IMR-90 (cell line): ENCODE data around the gene RBM11. TPM values are rescaled to one million over a fixed set of nuclear protein-coding genes. Genes with fewer than 3 reads are reported as not detected.

ENCODE experiments used
- ATAC-seq: fragments of 200-7000 bp; cut with Tn5 transposase; 2 replicates; pipeline ENCODE4 v1.9.1; 2020; ENCODE audit warnings: low read depth, mild to moderate bottlenecking, moderate library complexity
- BruUV-seq: library from RNA; stranded (reverse); fragments of 400-500 nt; replicated peaks from 2 replicates; lab custom pipeline; 2021; lab: Mats Ljungman, UMichigan
- CTCF ChIA-PET: fragments of 300-600 bp; formaldehyde crosslinking; extraction: SDS; loops from one replicate; lab custom pipeline; 2021; ENCODE audit warnings: antibody characterized with exemption; lab: Yijun Ruan, JAX
- POLR2A ChIA-PET: fragments of 300-600 bp; sonication (Branson Sonifier 250); formaldehyde crosslinking; loops from one replicate; lab custom pipeline; 2022; ENCODE audit warnings: antibody characterized with exemption; ENCODE audit not compliant: unreplicated experiment; lab: Charles Lee
- DNase-seq: peaks from one replicate; pipeline ENCODE4 v3.0.0; 2013
- H2AFZ ChIP-seq: replicated peaks from 2 replicates; pipeline ENCODE3; 2013; ENCODE audit warnings: low read length, mild to moderate bottlenecking; ENCODE audit not compliant: poor library complexity
- H2AK5ac ChIP-seq: 2 replicates; pipeline ENCODE4 v1.6.1; 2013; ENCODE audit warnings: low read depth, low read length, inconsistent platforms
- H2AK9ac ChIP-seq: replicated peaks from 2 replicates; pipeline ENCODE3; 2013; ENCODE audit warnings: mild to moderate bottlenecking, low read depth, low read length, moderate library complexity; ENCODE audit not compliant: poor library complexity
- H2BK120ac ChIP-seq: 2 replicates; pipeline ENCODE4 v1.6.1; 2013; ENCODE audit warnings: low read depth, low read length, inconsistent platforms
- H2BK15ac ChIP-seq: 3 replicates; pipeline ENCODE4 v1.6.1; 2013; ENCODE audit warnings: low read depth, low read length, inconsistent platforms
- H2BK20ac ChIP-seq: 2 replicates; pipeline ENCODE4 v1.6.1; 2013; ENCODE audit warnings: low read depth, mild to moderate bottlenecking, inconsistent platforms, low read length, moderate library complexity
- H2BK5ac ChIP-seq: 2 replicates; pipeline ENCODE4 v1.6.1; 2013; ENCODE audit warnings: mild to moderate bottlenecking, low read depth, low read length, inconsistent platforms; ENCODE audit not compliant: poor library complexity, severe bottlenecking
- H3K14ac ChIP-seq: replicated peaks from 2 replicates; pipeline ENCODE4 v1.6.1; 2013; ENCODE audit warnings: low read depth, low read length, inconsistent platforms
- H3K18ac ChIP-seq: 2 replicates; pipeline ENCODE4 v1.6.1; 2013; ENCODE audit warnings: low read depth, low read length, control low read depth
- H3K23ac ChIP-seq: 2 replicates; pipeline ENCODE4 v1.6.1; 2013; ENCODE audit warnings: low read depth, low read length, inconsistent platforms
- H3K27ac ChIP-seq: 2 replicates; pipeline ENCODE4 v1.5.1; 2013; ENCODE audit warnings: mild to moderate bottlenecking, control low read depth, low read length; ENCODE audit not compliant: insufficient read depth
- H3K27me3 ChIP-seq: 2 replicates; pipeline ENCODE4 v1.6.1; 2013; ENCODE audit warnings: low read length; ENCODE audit not compliant: control insufficient read depth, insufficient read depth
- H3K36me3 ChIP-seq: 2 replicates; pipeline ENCODE4 v1.6.1; 2013; ENCODE audit warnings: low read length, mixed read lengths; ENCODE audit not compliant: control insufficient read depth, insufficient read depth
- H3K4ac ChIP-seq: 2 replicates; pipeline ENCODE4 v1.6.1; 2013; ENCODE audit warnings: low read depth, low read length, inconsistent platforms
- H3K4me1 ChIP-seq: 2 replicates; pipeline ENCODE4 v1.6.1; 2013; ENCODE audit warnings: low read length, mixed read lengths; ENCODE audit not compliant: control insufficient read depth, insufficient read depth
- H3K4me2 ChIP-seq: 2 replicates; pipeline ENCODE4 v1.6.1; 2013; ENCODE audit warnings: low read depth, mild to moderate bottlenecking, control low read depth, low read length, moderate library complexity
- H3K4me3 ChIP-seq: 2 replicates; pipeline ENCODE4 v1.5.1; 2013; ENCODE audit warnings: low read depth, mild to moderate bottlenecking, control low read depth, low read length, moderate library complexity; ENCODE audit not compliant: insufficient read depth
- H3K56ac ChIP-seq: 2 replicates; pipeline ENCODE4 v1.6.1; 2013; ENCODE audit warnings: low read length, inconsistent platforms; ENCODE audit not compliant: insufficient read depth; ENCODE audit errors: extremely low read depth
- H3K79me1 ChIP-seq, 2 experiments: 2 replicates each; pipeline ENCODE4 v1.6.1; 2013; ENCODE audit warnings: low read length in 2 of 2, inconsistent platforms in 1 of 2, low read depth in 1 of 2
- H3K9ac ChIP-seq: 2 replicates; pipeline ENCODE4 v1.6.1; 2013; ENCODE audit warnings: low read depth, low read length, control low read depth
- H3K9me1 ChIP-seq: 2 replicates; pipeline ENCODE4 v1.6.1; 2013; ENCODE audit warnings: low read length, inconsistent platforms; ENCODE audit not compliant: insufficient read depth
- H3K9me3 ChIP-seq: 2 replicates; pipeline ENCODE4 v1.6.1; 2013; ENCODE audit warnings: low read length; ENCODE audit not compliant: control insufficient read depth, insufficient read depth
- H4K20me1 ChIP-seq: 2 replicates; pipeline ENCODE4 v1.6.1; 2013; ENCODE audit warnings: low read length, inconsistent platforms; ENCODE audit not compliant: insufficient read depth
- H4K5ac ChIP-seq: 2 replicates; pipeline ENCODE4 v1.6.1; 2013; ENCODE audit warnings: mild to moderate bottlenecking, low read depth, low read length, control low read depth
- H4K8ac ChIP-seq, 2 experiments: 2 replicates each; pipeline ENCODE4 v1.6.1; 2013; ENCODE audit warnings: low read depth in 2 of 2, low read length in 2 of 2, control low read depth in 1 of 2, inconsistent platforms in 1 of 2
- H4K91ac ChIP-seq: 2 replicates; pipeline ENCODE4 v1.6.1; 2013; ENCODE audit warnings: low read depth, low read length, inconsistent platforms; ENCODE audit not compliant: insufficient read depth
- BHLHE40 ChIP-seq: fragments of 150-350 bp; IDR thresholded peaks from 2 replicates; pipeline ENCODE4 v1.6.1; 2016; ENCODE audit warnings: mild to moderate bottlenecking, low read depth, low read length
- CEBPB ChIP-seq: IDR thresholded peaks from 2 replicates; pipeline ENCODE4 v1.6.1; 2012; ENCODE audit warnings: low read depth, low read length, improper control_type of control experiment
- CHD1 ChIP-seq: IDR thresholded peaks from 2 replicates; pipeline ENCODE4 v1.6.1; 2012; ENCODE audit warnings: low read depth, low read length, improper control_type of control experiment
- CTCF ChIP-seq: conservative IDR thresholded peaks from 2 replicates; pipeline ENCODE4 v1.5.1; 2012; ENCODE audit warnings: mild to moderate bottlenecking, low read depth, low read length, improper control_type of control experiment
- ELK1 ChIP-seq: fragments of 150-350 bp; IDR thresholded peaks from 2 replicates; pipeline ENCODE4 v1.6.1; 2016; ENCODE audit warnings: low read depth, mild to moderate bottlenecking, low read length, moderate library complexity, borderline replicate concordance
- FOS ChIP-seq: fragments of 150-350 bp; IDR thresholded peaks from 2 replicates; pipeline ENCODE4 v1.6.1; 2016; ENCODE audit warnings: low read depth, low read length
- MAFK ChIP-seq: IDR thresholded peaks from 2 replicates; pipeline ENCODE4 v1.6.1; 2012; ENCODE audit warnings: low read depth, low read length, improper control_type of control experiment
- MAZ ChIP-seq: IDR thresholded peaks from 2 replicates; pipeline ENCODE4 v1.6.1; 2012; ENCODE audit warnings: low read depth, mild to moderate bottlenecking, low read length, improper control_type of control experiment, moderate library complexity, borderline replicate concordance
- MXI1 ChIP-seq: IDR thresholded peaks from 2 replicates; pipeline ENCODE4 v1.6.1; 2012; ENCODE audit warnings: low read depth, mild to moderate bottlenecking, low read length, moderate library complexity, borderline replicate concordance
- POLR2A ChIP-seq: IDR thresholded peaks from 2 replicates; pipeline ENCODE4 v1.6.1; 2012; ENCODE audit warnings: mild to moderate bottlenecking, low read depth, low read length
- RAD21 ChIP-seq: IDR thresholded peaks from 2 replicates; pipeline ENCODE4 v1.6.1; 2012; ENCODE audit warnings: low read length, improper control_type of control experiment
- RCOR1 ChIP-seq: IDR thresholded peaks from 2 replicates; pipeline ENCODE4 v1.6.1; 2012; ENCODE audit warnings: mild to moderate bottlenecking, low read length, improper control_type of control experiment; ENCODE audit not compliant: insufficient replicate concordance
- RFX5 ChIP-seq: IDR thresholded peaks from 2 replicates; pipeline ENCODE4 v1.8.0; 2012; ENCODE audit warnings: low read depth, mild to moderate bottlenecking, low read length, moderate library complexity
- SMC3 ChIP-seq: fragments of 150-350 bp; IDR thresholded peaks from 2 replicates; pipeline ENCODE4 v1.6.1; 2016; ENCODE audit warnings: low read depth, mild to moderate bottlenecking, antibody characterized with exemption, low read length, moderate library complexity
- USF2 ChIP-seq: fragments of 150-350 bp; IDR thresholded peaks from 2 replicates; pipeline ENCODE4 v1.6.1; 2017; ENCODE audit warnings: mild to moderate bottlenecking, antibody characterized with exemption, low read length, low read depth
- WGBS, 2 experiments: methylation state at CpG; one replicate each; pipeline versions ENCODE4 v1.1.5 to v1.1.7; 2013; ENCODE audit warnings: missing lambda C conversion rate in 2 of 2; ENCODE audit not compliant: insufficient read length in 1 of 2; ENCODE audit errors: extremely low coverage in 2 of 2; 5-methylcytosine and 5-hydroxymethylcytosine counted together
- dilution Hi-C: fragments of 300-500 bp; cut with HindIII; formaldehyde crosslinking; loops from one replicate; pipeline ENCODE4 v1.14.3; 2018; ENCODE audit warnings: low sequenced_read_pairs; ENCODE audit not compliant: unreplicated experiment
- in situ Hi-C: fragments of 300-500 bp; cut with MboI; formaldehyde crosslinking; loops from 3 replicates; pipeline ENCODE4 v1.14.3; 2019; ENCODE audit warnings: low sequenced_read_pairs, inconsistent platforms, mixed read lengths
- intact Hi-C: fragments of 100-400 bp; cut with micrococcal nuclease; formaldehyde crosslinking; loops from 2 replicates; pipeline ENCODE4 v1.10.0; 2022
- polyA plus RNA-seq, 3 experiments: library from polyadenylated mRNA; depleted of rRNA; stranded (reverse); fragments of >200 nt; gene quantifications; 2 replicates each; pipeline ENCODE4 v1.2.3, GENCODE V29; 2012; ENCODE audit warnings: low replicate concordance in 1 of 3
- total RNA-seq: library from RNA; depleted of rRNA; stranded (reverse); fragments of >200 nt; gene quantifications from 2 replicates; pipeline ENCODE4 v1.2.3, GENCODE V29; 2012

Gene RBM11
- total and polyA plus RNA-seq, 2 of the 4 experiments (the other 2 are of a cell fraction): 0.10 to 0.18 TPM

- H3K56ac ChIP-seq: no peak overlapping the region
- no peak overlapping the region for H2BK5ac ChIP-seq
- no peaks in the 10 kb centered on the region for H4K20me1 ChIP-seq
- H3K27me3 ChIP-seq: no peaks in the 10 kb centered on the region
- no peak overlapping the region for H4K8ac ChIP-seq
- no peak overlapping the region for H2BK20ac ChIP-seq
- no peak for DNase-seq
- no peak overlapping the region for H3K4ac ChIP-seq
- no peaks in the 10 kb centered on the region for H3K36me3 ChIP-seq
- H3K14ac ChIP-seq: no peak overlapping the region
- no peak overlapping the region for H4K91ac ChIP-seq
- no peak overlapping the region for H2AFZ ChIP-seq
- H4K5ac ChIP-seq: no peak overlapping the region
- no peak overlapping the region for H3K4me3 ChIP-seq
- intact Hi-C loops: no loop called here
- H2BK120ac ChIP-seq: no peak overlapping the region
- TF ChIP-seq CTCF (no peak), MAFK (no peak), RAD21 (no peak), MXI1 (no peak), CEBPB (no peak), USF2 (no peak), SMC3 (no peak), POLR2A (no peak), FOS (no peak), BHLHE40 (no peak), RFX5 (no peak), RCOR1 (no peak), MAZ (no peak), CHD1 (no peak), ELK1 (no peak)
- H3K23ac ChIP-seq: no peak overlapping the region
- in situ Hi-C loops: no loop called here
- no peak overlapping the region for H2BK15ac ChIP-seq
- H3K9me1 ChIP-seq: no peaks in the 10 kb centered on the region
- H2AK5ac ChIP-seq: no peak overlapping the region
- H2AK9ac ChIP-seq: no peak overlapping the region
- CTCF ChIA-PET: no interaction called here
- POLR2A ChIA-PET: no interaction called here
- no peak for ATAC-seq
- H3K4me2 ChIP-seq: no peak overlapping the region
- no peaks in the 10 kb centered on the region for H3K79me1 ChIP-seq
- no peak overlapping the region for H3K18ac ChIP-seq
- no peak overlapping the region for H3K9ac ChIP-seq
- no peaks in the 10 kb centered on the region for H3K9me3 ChIP-seq
- no peak overlapping the region for H3K27ac ChIP-seq
- H3K4me1 ChIP-seq: no peaks in the 10 kb centered on the region
- no TSS peak for BruUV-seq
- no CpG with 5 or more reads among the region's 3 CpGs for WGBS, 2 experiments
- dilution Hi-C loops: no loop called here
These were observed 20.2 kb downstream of the RBM11 start for GRCh38 chr21:14236180-14236579.
